ENCODE results near the gene DOC2B.
"Not testable (repeated sequence)": the region's sequence is repeated elsewhere in the genome, so short reads cannot be mapped to it uniquely, and the experiment has no call there.

Gene DOC2B

DNA sequence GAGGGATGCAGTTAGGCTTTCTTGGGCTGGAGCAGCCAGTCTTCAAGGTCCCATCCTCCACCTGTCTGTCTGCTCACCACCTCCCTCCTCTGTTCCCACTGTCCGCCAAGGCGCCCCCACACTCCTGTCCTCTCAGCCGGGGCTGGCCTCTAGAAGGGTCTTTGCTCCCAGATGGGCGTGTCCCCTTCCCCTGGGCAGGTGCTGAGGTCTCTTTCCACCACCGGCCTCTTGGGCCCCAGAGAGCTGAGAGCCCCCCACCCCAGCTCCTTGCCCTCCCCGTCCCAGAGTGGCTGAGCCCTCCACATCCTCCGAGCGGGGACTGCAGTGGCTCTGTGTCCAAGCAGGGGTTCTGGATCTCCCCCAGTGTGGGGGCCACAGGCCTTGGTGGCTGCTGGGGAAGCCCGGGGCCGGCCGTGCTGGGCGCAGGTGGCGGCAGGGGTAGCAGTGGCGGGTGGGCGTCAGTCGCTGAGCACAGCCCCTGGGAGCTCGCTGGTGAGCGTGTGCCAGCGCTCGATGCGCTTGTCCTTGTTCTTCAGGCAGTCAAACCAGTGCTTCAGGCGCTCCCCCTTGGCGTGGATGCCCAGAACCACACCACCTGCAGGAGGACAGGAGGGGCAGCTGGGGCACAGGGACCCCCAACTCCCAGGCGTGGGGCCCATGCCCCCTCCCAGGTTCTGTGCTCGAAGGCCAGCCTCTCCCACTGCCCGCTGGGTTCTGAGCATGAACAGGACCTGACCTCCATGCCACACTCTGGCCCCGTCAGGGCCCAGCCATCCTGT is 34.3 kb downstream of the DOC2B start:
- in situ Hi-C loops (cut with MboI; ENCODE audit: low sequenced_read_pairs): no loop called here

DNA sequence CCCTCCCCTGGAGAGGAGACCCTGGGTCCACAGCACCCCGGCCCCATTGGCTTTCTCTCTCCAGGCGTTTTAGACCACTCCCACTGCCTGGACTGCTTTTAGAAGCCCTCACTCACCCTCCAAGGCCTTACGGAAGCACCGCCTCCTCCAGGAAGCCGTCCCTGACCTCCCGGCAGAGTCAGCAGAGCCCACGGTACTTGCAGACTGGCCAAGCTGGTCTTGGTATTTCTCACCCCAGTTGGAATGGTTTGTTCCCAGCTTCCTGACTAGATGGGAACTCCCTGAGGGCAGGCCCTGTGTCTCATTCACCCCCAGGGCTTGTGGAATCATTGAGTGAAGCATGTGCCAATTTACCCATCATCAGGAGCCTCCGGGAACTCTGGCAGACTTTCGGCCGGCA is 34.9 kb downstream of the DOC2B start:
- in situ Hi-C loops (cut with MboI; ENCODE audit: low sequenced_read_pairs): no loop called here

DNA sequence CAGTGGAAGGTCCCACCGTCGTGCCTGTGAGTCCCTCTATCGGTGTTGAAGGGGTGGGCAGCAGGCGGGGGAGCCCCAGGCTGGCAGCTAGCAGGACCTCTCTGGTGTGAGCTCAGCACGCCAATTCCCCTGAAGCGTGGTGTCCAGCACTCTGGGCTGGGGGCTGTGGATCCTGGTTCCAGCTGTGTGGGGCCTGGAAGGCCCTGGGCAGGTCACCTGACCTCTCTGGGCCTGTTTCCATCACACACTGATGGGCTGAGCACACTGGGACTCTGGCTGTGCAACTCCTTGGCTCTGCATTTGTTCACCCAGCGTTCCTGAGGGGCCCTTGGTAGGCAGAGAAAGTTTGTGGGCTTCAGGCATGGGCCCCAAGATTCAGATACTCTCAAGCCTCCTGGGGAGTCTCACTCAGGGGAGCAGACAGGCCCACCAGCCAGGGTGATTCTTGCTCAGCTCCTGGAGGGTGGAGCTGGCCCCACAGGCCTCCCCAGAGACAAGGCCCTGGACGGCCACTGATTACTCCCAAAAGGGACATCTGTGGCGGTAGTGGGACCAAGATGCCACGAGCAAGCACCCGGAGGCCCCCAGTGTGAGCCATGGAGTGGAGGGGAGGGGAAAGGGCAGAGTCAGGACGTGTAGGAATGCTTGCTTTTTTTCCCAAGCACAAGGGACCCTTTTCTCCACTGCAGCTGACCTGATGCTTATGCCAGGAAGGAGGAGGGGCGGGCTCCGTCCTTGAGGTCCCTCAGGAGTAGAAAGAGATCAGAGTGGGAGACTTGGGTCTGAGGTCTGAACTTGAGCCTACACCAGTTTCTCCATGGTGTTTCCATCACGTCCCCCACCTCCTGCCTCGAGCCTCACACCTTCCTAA is 35.5 kb downstream of the DOC2B start:
- in situ Hi-C loops (cut with MboI; ENCODE audit: low sequenced_read_pairs): no loop called here

DNA sequence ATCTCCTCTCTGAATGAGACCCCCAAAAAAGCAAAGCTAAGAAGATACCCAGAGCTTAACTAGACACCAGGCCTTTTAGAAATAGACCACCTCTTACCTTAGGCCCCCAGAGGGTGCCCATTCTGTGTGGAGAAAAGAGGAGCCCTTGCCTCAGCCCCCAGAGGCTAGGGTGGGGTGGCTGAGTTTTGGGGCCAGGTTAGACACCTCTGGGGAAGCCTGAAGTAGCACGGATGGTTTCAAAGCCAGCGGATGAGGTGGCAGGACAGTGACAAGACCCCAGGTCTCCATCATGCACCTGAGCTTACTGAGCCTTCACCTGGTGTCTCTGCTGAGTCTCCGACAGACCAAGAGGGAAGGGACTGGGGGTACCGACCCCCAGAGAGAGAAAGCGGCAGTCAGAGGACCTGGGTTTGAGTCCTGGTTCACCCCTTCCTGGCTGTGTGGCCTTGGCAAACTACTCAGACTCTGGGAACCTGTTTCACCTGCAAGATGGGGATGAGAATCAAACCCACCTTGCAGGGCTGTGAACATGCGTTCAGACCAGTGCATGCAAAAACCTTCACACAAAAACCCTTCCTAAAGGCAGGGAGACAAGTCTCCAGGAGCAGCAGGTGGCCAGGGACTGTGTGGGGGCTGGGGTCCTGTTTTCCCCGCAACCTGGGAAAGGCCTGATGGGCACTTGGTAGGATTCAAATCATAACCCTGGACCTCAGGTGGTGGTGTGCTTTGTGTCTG is 36.3 kb downstream of the DOC2B start:
- in situ Hi-C loops (cut with MboI; ENCODE audit: low sequenced_read_pairs): no loop called here

DNA sequence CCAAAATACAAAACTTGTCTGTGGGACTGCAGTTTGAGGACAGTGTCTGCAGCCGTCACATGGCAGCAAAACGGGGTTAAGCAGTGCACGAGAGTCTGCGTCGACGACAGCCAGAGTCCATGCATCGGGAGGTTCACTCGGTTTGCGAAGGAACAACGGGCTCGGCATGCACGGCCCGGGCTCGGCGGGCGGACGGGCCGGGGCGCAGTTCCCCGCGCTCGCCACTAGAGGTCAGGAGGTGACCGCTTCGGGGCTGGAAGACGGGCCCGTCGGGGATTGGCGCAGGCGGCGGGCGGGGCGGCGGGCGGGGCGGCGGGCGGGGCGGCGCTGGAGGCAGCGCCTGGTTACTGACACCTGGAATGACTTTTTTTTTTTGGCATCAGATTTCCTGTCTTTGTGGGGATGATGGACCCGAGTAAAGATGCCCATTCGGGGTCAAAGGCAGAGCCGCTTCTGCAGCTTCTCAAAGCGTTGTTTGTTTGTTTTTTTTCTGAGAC is 37.6 kb downstream of the DOC2B start:
- in situ Hi-C loops (cut with MboI; ENCODE audit: low sequenced_read_pairs): no loop called here

DNA sequence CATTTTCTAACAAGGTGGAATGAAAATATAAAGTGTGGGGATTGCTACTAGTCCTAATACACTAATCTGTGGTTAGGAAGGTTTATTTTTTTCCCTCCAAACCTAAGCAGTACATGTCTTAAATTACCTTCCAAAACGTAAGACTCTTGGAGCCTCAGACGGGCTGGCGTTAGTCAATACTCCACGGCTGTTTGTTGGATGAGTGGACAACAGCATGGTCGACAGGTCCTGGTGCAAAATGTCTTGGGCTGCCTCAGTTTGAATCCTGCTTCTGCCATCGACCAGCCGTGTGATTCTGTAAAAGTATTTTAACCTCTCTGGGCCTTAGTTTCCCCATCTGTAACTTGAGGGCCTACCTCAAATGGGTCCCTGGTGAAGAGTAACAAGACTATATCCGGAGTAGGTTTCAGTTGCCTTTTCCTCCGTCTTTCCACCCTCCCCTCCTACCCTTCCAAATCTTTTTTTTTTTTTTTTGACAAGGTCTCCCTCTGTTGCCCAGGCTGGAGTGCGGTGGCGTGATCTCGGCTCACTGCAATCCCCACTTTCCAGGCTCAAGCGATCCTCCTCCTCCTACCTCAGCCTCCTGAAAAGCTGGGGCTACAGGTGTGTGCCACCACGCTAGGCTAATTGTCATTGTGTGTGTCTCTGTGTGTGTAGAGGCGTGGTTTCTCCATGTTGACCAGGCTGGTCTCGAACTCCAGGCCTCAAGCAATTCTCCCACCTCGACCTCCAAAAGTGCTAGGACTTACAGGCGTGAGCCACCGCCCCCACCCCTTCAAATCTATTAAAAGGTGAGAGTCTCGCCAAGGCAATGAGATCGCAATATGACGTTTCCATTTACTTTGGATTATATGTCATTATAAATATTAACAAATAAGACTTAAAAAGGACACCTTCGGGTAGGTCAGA is 38.3 kb downstream of the DOC2B start:
- in situ Hi-C loops (cut with MboI; ENCODE audit: low sequenced_read_pairs): no loop called here

DNA sequence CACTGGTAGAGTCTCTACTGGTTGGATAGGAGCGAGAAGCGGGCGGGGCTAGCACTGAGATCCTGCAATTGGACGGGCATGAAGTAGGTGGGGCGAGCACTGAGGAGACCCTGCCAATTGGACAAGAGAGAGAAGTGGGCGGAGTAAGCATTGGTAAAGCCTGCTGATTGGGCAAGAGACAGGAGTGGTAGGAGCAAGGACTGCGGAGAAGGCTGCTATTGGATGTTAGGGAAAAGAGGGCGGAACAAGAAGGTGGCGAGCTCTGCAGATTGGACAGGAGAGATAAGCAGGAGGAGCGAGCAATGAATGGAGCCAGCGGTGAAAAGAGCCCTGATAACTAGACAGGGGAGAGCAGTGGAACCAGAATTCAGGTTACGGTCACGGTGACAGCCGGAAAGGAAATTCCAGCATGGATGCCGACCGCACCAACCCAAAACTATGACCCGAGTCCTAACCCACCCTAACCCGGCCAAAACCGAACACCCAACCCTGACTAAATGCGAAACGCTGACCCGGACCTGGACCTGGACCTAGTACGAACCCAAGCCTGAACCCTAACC is 39.3 kb downstream of the DOC2B start:
- in situ Hi-C loops (cut with MboI; ENCODE audit: low sequenced_read_pairs): no loop called here

DNA sequence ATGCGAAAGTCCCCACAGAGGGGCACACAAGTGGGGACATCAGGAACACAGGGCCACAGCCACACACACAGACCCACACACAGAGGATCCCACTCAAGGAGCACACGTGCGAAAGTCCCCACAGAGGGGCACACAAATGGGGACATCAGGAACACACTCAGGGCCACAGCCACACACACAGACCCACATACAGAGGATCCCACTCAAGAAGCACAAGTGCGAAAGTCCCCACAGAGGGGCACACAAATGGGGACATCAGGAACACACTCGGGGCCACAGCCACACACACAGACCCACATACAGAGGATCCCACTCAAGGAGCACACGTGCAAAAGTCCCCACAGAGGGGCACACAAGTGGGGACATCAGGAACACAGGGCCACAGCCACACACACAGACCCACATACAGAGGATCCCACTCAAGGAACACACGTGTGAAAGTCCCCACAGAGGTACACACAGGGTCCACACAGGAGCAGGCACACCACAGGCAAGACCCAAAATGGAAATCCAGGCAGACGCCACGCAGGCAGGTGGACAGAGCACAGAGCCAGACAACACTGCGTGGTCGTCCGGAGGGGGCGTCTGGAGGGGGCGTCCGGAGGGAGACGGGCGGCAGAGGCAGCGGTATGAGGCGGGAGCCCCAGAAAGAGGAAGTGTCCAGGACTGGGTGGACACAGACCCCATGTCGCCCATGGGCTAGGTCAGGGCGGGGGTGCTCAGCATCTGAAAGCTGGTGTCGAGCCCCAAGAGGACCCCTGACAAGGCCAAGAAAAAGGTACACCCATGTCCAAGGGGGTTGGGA is 41.8 kb downstream of the DOC2B start:
- in situ Hi-C loops (cut with MboI; ENCODE audit: low sequenced_read_pairs): not testable (repeated sequence)

DNA sequence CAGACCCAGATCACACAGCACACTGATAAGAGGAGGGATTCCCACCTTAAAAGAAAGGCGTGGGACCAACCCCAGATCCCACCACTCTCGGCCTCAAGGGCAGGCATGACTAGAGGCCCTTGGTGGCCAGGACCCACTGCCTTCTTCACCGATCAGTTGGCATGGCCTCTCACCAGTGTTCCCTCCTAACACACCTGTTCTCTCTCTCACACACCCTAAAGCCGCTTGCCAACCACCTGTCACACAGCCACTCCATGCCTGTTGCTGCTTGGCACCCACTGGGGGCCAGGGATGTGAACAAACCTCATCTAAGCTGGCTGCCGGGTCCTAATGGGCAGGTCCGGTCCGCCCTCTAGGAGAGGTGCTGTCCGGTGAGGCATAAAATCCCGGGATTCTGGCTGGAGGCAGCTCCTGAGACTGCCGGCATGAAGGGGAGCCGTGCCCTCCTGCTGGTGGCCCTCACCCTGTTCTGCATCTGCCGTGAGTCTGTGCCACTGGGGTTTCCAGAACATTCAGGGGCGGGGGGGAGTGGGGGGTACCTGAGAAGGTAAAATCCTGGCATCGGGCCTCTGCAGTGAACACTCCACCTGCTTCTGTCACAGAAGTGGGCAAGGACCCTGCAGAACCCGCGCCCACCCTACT is 44.2 kb downstream of the DOC2B start, which contains the start of gene SCGB1C2:
SCGB1C2 (plus strand) TSS at position 404 of the 642 bp plus-strand sequence; CDS start at position 426, 22 bp downstream.
- in situ Hi-C loops (cut with MboI; ENCODE audit: low sequenced_read_pairs): not testable (repeated sequence)

DNA sequence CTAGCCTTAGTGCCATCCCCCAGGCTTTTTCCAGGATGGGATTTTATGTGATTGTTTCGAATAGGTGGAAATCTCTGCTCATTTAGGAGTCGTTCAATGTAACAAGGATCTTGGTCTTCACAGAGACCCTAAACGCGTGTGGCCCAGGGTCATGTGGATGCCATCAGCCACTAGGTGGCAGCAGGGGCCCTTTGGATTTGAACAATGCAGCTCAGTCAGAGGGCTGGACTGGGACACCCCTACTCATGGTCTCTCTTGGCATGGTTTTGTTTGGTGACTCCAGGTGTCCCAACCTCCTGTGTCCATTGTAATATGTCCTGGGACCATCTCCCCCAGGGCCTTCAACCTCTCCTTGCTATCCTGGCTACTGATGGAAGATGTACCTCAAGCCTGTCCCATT is 44.9 kb downstream of the DOC2B start:
- in situ Hi-C loops (cut with MboI; ENCODE audit: low sequenced_read_pairs): not testable (repeated sequence)

DNA sequence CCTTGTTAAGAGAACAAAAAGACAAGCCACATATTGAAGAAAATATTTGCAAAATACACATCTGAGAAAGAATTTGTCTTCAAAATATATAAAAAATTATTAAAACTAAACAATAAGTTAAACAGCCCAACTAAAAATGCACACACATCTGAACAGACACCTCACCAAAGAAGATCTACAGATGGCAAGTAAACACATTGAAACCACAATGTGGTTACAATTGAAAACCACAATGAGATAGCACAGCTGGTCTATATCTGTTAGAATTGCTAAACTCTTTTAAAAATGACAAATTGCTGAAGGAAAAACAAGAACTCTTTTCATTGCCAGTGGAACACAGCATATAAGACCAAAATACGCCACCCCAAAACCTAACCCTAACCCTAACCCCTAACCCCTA is 45.6 kb downstream of the DOC2B start:
- in situ Hi-C loops (cut with MboI; ENCODE audit: low sequenced_read_pairs): not testable (repeated sequence)

DNA sequence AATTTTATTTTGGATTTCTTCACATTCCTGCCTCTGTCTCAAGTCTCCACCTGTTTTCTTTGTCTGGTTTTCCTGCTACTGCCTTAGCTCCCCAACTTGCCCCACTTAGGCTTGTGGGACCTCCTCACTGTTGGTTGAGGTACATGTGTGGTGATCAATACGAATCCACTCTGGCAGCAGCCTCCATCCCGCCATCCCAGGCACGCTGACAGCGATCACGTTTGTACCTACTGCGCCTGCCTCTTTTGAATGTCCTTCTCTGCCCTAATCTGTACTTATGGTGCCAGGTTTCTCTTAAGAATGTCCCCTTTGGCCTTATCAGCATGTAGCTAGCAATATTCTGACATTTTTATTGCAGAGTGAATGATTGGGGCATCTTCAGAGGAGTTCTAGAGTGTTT is 46.4 kb downstream of the DOC2B start:
- in situ Hi-C loops (cut with MboI; ENCODE audit: low sequenced_read_pairs): not testable (repeated sequence)

DNA sequence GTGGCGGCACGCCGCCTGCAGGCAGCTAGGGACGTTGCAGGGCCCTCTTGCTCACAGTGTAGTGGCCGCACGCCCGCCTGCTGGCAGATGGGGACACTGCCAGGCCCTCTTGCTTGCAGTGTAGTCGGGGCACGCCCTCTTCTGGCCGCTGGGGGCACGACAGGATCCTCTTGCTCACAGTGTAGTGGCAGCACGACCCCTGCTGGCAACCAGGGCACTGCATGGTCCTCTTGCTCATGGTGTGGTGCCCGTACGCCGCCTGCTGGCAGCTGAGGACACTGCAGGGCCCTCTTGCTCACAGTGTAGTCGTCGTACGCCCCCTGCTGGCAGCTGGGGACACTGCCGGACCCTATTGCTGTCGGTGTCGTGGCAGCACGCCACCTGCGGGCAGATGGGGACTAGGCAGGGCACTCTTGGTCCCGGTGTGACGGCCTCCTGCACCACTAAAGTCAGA is 47.1 kb downstream of the DOC2B start:
- in situ Hi-C loops (cut with MboI; ENCODE audit: low sequenced_read_pairs): not testable (repeated sequence)

DNA sequence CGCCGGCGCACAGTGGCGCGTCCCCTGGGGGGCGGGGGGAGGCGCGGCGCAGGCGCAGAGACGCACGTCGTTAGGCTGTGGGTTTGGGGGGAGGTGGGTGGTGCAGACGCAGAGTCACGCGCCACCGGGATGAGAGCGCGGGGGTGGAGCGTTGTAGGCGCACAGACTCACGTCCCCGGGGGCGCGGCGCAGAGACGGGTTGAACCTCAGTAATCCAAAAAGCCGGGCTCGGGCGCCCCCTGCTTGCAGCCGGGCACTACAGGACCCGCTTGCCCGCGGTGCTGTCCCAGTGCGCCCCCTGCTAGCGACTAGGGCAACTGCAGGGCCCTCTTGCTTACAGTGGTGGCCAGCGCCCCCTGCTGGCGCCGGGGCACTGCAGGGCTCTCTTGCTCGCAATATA is 47.5 kb downstream of the DOC2B start:
- in situ Hi-C loops (cut with MboI; ENCODE audit: low sequenced_read_pairs): not testable (repeated sequence)

DNA sequence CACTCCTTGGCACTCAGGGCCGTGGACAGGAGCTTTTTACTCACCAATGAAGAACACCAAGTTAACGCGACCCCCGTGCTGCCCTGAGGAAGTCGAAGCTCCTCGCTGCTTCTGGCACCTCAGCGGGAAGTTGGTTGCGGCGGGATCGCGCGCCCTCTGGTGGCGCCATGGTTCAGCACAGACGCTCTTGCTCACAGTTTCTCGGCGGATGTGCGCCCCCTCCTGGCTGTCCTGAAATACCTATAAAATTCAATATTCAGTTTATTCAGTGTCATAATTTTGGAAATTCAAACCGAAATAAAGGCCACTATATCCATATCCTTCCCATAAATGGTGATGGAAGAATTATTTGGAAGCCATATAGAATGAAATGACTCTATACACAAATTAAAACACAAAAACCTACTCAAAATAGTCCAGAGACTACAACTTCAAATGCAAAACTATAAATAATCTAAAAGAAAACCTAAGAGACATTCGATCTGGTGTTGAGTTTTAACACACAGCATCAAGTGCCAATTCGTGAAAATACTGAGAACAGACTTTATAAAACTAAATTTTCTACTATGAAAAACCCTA is 63.0 kb downstream of the DOC2B start:
- in situ Hi-C loops (cut with MboI; ENCODE audit: low sequenced_read_pairs): not testable (repeated sequence)

DNA sequence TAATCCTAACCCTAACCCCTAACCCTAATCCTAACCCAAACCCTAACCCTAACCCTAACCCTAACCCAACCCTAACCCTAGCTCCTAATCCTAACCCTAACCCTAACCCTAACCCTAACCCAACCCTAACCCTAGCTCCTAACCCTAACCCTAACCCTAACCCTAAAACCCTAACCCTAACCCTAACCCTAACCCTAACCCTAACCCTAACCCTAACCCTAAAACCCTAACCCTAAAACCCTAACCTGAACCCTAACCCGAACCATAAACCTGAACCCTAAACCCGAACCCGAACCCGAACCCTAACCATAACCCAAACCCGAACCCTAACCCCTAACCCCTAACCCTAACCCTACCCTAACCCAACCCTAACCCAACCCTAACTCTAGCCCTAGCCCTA is 68.3 kb downstream of the DOC2B start:
- in situ Hi-C loops (cut with MboI; ENCODE audit: low sequenced_read_pairs): not testable (repeated sequence)
